Activated CD4-positive, alpha-beta memory T cell treated with anti-CD3 and anti-CD28 coated beads, Interleukin-2, amount 10 ng/mL, durations not matched to agents 7 days and 5 days (primary cell): ENCODE measurements around the gene RCC2. TPM values are rescaled to one million over a fixed set of nuclear protein-coding genes. Genes with fewer than 3 reads are reported as not detected.
"Not testable (repeated sequence)": the region's sequence is repeated elsewhere in the genome, so short reads cannot be mapped to it uniquely, and the experiment has no call there.

ENCODE experiments used
- CTCF ChIA-PET: fragments of 350-600 bp; sonication (Branson Sonifier 250); formaldehyde crosslinking; loops from one replicate; lab custom pipeline; 2021; ENCODE audit warnings: antibody characterized with exemption, inconsistent platforms; lab: Charles Lee
- POLR2A ChIA-PET: fragments of 350-600 bp; sonication (Branson Sonifier 250); formaldehyde crosslinking; loops from one replicate; lab custom pipeline; 2021; ENCODE audit warnings: antibody characterized with exemption; lab: Charles Lee
- DNase-seq: peaks from one replicate; pipeline ENCODE4 v3.0.0-alpha.2; 2020
- H3K27ac Mint-ChIP-seq: one replicate; pipeline ENCODE4 v1.8.0; 2021; ENCODE audit warnings: mild to moderate bottlenecking, mixed read lengths
- H3K27me3 Mint-ChIP-seq: one replicate; pipeline ENCODE4 v1.8.0; 2021; ENCODE audit warnings: mixed read lengths
- H3K36me3 Mint-ChIP-seq: one replicate; pipeline ENCODE4 v1.8.0; 2021; ENCODE audit warnings: low read depth, mixed read lengths
- H3K4me1 Mint-ChIP-seq: one replicate; pipeline ENCODE4 v1.8.0; 2021; ENCODE audit warnings: mixed read lengths
- H3K4me3 Mint-ChIP-seq: one replicate; pipeline ENCODE4 v1.8.0; 2021; ENCODE audit warnings: mild to moderate bottlenecking, mixed read lengths
- H3K9me3 Mint-ChIP-seq: one replicate; pipeline ENCODE4 v1.8.0; 2021; ENCODE audit warnings: mixed read lengths
- total RNA-seq, 2 experiments: library from RNA; stranded (reverse); gene quantifications; one replicate each; pipeline ENCODE4 v1.2.3, GENCODE V29; 2021

Gene RCC2
- total RNA-seq, 2 experiments from 2014 or later, result 111 to 114 TPM

DNA sequence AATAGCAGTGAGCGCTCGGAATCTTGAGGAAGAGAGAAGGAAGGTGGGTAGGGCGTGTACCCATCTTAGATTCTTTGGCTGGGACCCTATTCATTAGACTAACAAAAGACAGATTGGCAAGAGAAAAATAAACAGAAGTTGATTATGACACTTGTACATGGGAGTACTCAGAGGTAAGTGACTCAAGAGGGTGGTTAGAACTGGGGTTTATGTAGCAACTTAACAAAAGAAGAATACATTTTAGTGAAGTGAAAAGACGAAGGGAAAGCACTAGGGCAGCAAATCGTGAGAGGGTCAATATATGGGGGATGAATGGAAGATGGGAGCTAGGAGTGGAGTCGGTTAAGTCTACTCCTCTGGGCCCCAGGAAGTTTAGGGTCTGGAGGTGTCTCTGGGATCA is 25.8 kb upstream of the RCC2 start:
- Mint-ChIP-seq H3K27ac (no peak overlapping the region), H3K9me3 (no peaks in the 10 kb centered on the region), H3K4me1 (no peaks in the 10 kb centered on the region), H3K4me3 (no peak overlapping the region), H3K27me3 (peaks cover 4% of the 10 kb centered on the region), H3K36me3 (no peaks in the 10 kb centered on the region)
- ChIA-PET CTCF (interaction anchor here (0.7 kb wide), 3 partner anchors 9 to 1964 kb away, joined by 3 to 4 read pairs (median 4); no protein-coding TSS in a partner anchor), POLR2A (no interaction called here)
- no peak for DNase-seq

DNA sequence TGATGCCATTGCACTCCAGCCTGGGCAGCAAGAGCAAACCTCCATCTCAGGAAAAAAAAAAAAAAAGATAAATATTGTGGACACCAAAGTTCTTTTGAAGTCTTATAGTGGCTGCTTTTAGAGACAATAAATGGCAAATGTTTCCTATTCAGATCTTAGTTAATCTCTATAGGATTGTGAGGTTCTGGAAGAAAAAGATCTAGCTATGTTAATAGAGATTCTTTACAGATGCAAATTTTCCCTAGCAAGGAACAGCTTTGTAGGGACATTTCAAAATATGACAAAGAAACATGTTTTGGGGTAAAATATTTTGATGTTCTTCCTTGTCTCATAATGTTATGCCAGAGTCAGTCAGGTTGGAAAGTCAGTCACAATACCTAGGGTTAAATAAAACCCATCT is 24.5 kb upstream of the RCC2 start:
- no peaks in the 10 kb centered on the region for H3K9me3 Mint-ChIP-seq
- no peak overlapping the region for H3K4me3 Mint-ChIP-seq
- CTCF ChIA-PET, result no interaction called here
- no peak for DNase-seq
- H3K4me1 Mint-ChIP-seq, result no peaks in the 10 kb centered on the region
- H3K36me3 Mint-ChIP-seq, result no peaks in the 10 kb centered on the region
- peaks cover 4% of the 10 kb centered on the region for H3K27me3 Mint-ChIP-seq
- POLR2A ChIA-PET, result no interaction called here
- H3K27ac Mint-ChIP-seq, result no peak overlapping the region

DNA sequence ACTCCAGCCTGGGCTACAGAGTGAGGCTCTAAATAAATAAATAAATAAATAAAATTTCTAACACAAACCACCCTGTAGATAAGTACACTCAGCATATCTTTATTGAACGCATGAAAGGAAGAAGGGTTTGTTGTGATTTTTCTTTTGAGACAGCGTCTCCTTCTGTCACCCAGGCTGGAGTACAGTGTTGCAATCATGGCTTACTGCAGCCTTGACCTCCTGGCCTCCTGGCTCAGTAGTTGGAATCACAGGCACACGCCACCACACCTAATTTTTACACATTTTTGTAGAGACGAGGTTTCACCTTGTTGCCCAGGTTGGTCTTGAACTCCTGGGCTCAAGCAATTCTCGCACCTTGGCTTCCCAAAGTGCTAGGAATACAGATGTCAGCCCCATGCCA is 23.2 kb upstream of the RCC2 start:
- Mint-ChIP-seq H3K4me1 (no peaks in the 10 kb centered on the region), H3K27ac (no peak overlapping the region), H3K9me3 (no peaks in the 10 kb centered on the region), H3K4me3 (no peak overlapping the region), H3K36me3 (no peaks in the 10 kb centered on the region), H3K27me3 (peaks cover 4% of the 10 kb centered on the region)
- POLR2A ChIA-PET, result no interaction called here
- no peak for DNase-seq
- CTCF ChIA-PET, result no interaction called here

DNA sequence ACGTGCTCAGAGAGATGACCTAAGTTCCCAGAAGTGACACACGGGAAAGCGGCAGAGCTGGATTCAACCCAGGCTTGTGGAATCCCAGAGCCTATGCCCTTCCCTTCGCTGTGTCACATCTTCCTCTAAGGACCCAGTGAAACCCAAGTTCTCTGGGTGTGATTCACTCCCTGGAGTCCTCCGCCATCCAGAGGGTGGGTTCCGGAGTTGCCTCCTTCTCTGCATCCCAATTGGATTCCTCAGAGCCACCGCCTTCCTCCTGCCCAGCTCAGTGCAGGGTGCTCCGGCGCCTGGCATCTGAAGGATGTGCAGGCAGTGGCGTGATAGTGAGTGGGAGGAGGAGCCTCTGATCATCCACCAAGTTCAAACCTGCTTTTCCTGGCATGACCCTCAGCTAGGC is 20.7 kb upstream of the RCC2 start:
- Mint-ChIP-seq H3K27ac (no peak overlapping the region), H3K36me3 (no peaks in the 10 kb centered on the region), H3K4me3 (no peak overlapping the region), H3K4me1 (no peaks in the 10 kb centered on the region), H3K27me3 (peaks cover 3% of the 10 kb centered on the region), H3K9me3 (no peaks in the 10 kb centered on the region)
- ChIA-PET POLR2A (no interaction called here), CTCF (no interaction called here)
- no peak for DNase-seq

DNA sequence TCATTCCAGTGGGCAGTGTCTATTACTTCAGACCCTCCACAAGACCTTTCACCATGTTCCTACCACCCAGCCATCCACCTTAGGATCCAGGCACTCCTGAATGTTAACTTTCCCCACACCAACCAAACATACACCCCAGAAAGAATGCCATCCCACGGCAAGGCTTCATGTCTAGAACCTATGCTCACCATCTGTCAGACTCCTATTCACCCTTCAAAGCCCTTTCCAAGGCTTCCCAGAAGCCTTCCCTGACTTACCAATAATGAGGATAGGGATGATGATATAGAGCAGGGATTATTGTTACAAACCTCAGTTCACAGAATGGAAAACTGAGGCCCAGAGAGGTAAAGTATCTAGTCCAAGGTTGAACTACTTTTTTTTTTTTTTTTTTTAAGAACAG is 19.3 kb upstream of the RCC2 start:
- no peaks in the 10 kb centered on the region for H3K36me3 Mint-ChIP-seq
- H3K4me3 Mint-ChIP-seq, result no peak overlapping the region
- no peaks in the 10 kb centered on the region for H3K9me3 Mint-ChIP-seq
- DNase-seq, result no peak
- no peak overlapping the region for H3K27ac Mint-ChIP-seq
- ChIA-PET CTCF (no interaction called here), POLR2A (no interaction called here)
- no peaks in the 10 kb centered on the region for H3K4me1 Mint-ChIP-seq
- no peaks in the 10 kb centered on the region for H3K27me3 Mint-ChIP-seq

DNA sequence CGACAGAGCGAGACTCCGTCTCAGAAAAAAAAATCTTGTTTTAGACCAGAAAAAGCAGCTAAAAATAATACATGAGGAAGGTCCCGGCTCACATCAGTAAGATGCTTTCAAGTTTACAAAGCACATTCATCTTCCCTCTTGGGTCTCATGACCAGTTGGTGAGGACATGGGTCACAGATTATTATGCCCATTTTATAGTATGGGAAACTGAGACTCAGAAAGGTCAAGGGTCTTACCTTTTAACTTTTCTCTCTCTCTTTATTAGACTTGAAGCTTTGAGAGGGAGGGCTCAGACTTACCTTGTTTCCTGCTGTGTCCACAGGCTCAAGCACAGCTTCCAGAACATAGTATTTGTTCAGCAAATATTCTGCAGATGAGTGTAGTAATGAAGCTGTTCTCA is 13.2 kb upstream of the RCC2 start:
- ChIA-PET POLR2A (interaction anchor here (0.9 to 1.4 kb wide), 2 partner anchors 14 to 15 kb away, joined by 3 read pairs; no protein-coding TSS in a partner anchor), CTCF (interaction anchor here (2.0 kb wide), 1 partner anchor 12 kb away, joined by 4 read pairs; no protein-coding TSS in a partner anchor)
- Mint-ChIP-seq H3K27ac (no peak overlapping the region), H3K27me3 (no peaks in the 10 kb centered on the region), H3K9me3 (no peaks in the 10 kb centered on the region), H3K4me3 (no peak overlapping the region), H3K4me1 (no peaks in the 10 kb centered on the region), H3K36me3 (no peaks in the 10 kb centered on the region)
- no peak for DNase-seq

DNA sequence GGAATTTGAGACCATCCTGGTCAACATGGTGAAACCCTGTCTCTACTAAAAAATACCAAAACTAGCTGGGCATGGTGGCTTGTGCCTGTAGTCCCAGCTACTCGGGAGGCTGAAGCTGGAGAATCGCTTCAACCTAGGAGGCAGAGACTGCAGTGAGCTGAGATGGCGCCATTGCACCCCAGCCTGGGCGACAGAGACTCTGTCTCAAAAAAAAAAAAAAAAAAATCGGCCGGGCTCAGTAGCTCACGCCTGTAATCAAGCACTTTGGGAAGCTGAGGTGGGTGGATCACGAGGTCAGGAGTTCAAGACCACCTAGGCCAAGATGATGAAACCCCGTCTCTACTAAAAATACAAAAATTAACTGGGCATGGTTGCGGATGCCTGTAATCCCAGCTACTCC is 12.7 kb upstream of the RCC2 start:
- not testable (repeated sequence) for H3K27me3 Mint-ChIP-seq, H3K9me3 Mint-ChIP-seq, H3K36me3 Mint-ChIP-seq, H3K4me3 Mint-ChIP-seq, DNase-seq, H3K27ac Mint-ChIP-seq, H3K4me1 Mint-ChIP-seq
- ChIA-PET CTCF (interaction anchor here (1.0 to 2.0 kb wide), 2 partner anchors 11 to 45 kb away, joined by 3 to 4 read pairs; no protein-coding TSS in a partner anchor), POLR2A (interaction anchor here (0.9 to 1.4 kb wide), 2 partner anchors 13 to 14 kb away, joined by 3 read pairs; no protein-coding TSS in a partner anchor)

DNA sequence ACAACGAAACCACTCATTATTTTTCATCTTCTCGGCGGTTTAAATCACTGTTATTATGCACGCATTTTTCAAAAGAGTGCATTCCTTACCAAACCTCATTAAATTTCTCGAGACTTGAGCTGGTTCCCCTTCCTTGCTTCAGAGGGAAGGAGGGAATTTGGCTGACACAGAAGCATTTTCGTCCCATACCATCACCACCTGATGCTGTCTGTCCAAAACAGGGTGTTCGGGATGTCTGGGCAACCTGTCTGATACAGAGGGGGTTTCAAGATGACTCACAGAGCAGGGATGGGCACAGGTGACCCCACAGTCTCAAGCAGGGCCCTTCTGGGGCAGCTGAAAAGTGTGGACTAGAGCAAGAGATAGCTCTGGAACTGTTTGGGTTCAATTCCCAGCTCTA is 12.3 kb upstream of the RCC2 start:
- Mint-ChIP-seq H3K4me3 (no peak overlapping the region), H3K36me3 (no peaks in the 10 kb centered on the region), H3K27ac (no peak overlapping the region), H3K27me3 (no peaks in the 10 kb centered on the region), H3K9me3 (no peaks in the 10 kb centered on the region), H3K4me1 (no peaks in the 10 kb centered on the region)
- CTCF ChIA-PET, result interaction anchor here (1.0 kb wide), 1 partner anchor 45 kb away, joined by 3 read pairs; no protein-coding TSS in a partner anchor
- no peak for DNase-seq
- POLR2A ChIA-PET, result interaction anchor here (1.4 kb wide), 1 partner anchor 14 kb away, joined by 3 read pairs; no protein-coding TSS in a partner anchor

DNA sequence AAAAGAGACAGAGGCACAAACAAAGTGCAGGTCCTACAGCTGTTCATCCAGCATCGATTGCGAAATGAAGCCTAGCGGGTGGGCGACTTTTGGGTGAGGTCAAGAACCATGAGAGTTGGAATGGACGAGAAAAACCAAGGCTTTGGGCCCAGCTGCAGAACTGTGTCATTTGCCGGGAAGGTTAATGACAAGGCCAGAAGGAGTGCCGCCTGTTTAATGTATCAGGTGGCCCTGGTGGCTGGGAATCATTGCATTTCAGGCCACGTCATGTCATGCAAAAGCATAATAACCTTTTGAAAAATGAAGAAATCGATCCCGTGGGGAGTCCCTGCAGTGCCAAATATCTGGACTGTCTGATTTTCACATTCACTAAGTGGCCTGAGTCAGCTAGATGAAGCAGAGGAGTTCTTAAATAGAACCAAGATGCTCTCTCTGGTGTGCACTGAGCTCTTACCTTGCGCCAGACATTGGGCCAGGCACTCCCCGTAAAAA is 8.1 kb upstream of the RCC2 start:
- Mint-ChIP-seq H3K9me3 (no peaks in the 10 kb centered on the region), H3K4me3 (no peak overlapping the region), H3K27ac (no peak overlapping the region), H3K27me3 (no peaks in the 10 kb centered on the region), H3K4me1 (peaks cover 9% of the 10 kb centered on the region), H3K36me3 (no peaks in the 10 kb centered on the region)
- CTCF ChIA-PET, result no interaction called here
- no peak for DNase-seq
- POLR2A ChIA-PET, result no interaction called here

DNA sequence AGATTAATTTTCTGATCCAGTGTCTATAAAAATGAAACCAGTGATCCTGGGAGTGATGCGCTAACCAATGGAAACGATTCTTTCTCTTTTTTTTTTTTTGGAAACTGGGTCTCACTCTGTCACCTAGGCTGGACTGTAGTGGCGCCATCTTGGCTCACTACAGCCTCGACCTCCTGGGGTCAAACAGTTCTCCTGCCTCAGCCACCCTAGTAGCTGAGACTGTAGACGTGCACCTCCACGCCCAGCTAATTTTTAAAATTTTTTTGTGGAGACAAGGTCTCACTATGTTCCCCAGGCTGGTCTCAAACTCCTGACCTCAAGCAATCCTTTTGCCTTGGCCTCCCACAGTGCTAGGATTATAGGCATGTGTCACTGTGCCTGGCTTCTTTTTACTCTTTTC is 3.4 kb upstream of the RCC2 start:
- CTCF ChIA-PET, result no interaction called here

DNA sequence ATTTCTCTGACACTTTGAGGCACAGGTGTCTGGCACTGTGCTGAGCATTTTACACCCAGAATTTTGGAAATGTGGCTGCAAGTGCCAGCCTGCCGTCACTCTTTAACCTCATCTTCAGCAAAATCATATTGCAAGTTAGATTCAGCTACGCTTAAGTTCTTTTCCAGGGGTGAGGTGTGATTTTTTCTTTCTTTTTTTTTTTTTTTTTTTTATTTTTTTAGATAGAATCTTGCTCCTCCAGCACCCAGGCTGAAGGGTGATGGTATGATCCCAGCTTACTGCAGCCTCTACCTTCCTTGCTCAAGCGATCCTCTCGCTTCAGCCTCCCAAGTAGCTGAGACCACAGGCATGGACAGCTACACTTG is 2.5 kb upstream of the RCC2 start:
- peak overlapping the region; percentile 96 for H3K4me3 Mint-ChIP-seq
- no peak for DNase-seq
- ChIA-PET CTCF (interaction anchor here (0.7 to 1.0 kb wide), 2 partner anchors 9 to 139 kb away, joined by 3 read pairs; no protein-coding TSS in a partner anchor), POLR2A (no interaction called here)
- peaks cover 33% of the 10 kb centered on the region for H3K4me1 Mint-ChIP-seq
- peaks cover 16% of the 10 kb centered on the region for H3K36me3 Mint-ChIP-seq
- H3K27me3 Mint-ChIP-seq, result no peaks in the 10 kb centered on the region
- H3K27ac Mint-ChIP-seq, result peak overlapping the region; percentile 77
- H3K9me3 Mint-ChIP-seq, result no peaks in the 10 kb centered on the region

More for the DNA sequence above, 3.4 kb upstream of the RCC2 start:
- H3K27ac Mint-ChIP-seq, result no peak overlapping the region
- DNase-seq, result no peak
- POLR2A ChIA-PET, result no interaction called here
- no peaks in the 10 kb centered on the region for H3K27me3 Mint-ChIP-seq
- peaks cover 31% of the 10 kb centered on the region for H3K4me1 Mint-ChIP-seq
- no peak overlapping the region for H3K4me3 Mint-ChIP-seq
- H3K9me3 Mint-ChIP-seq, result no peaks in the 10 kb centered on the region
- H3K36me3 Mint-ChIP-seq, result peaks cover 13% of the 10 kb centered on the region

DNA sequence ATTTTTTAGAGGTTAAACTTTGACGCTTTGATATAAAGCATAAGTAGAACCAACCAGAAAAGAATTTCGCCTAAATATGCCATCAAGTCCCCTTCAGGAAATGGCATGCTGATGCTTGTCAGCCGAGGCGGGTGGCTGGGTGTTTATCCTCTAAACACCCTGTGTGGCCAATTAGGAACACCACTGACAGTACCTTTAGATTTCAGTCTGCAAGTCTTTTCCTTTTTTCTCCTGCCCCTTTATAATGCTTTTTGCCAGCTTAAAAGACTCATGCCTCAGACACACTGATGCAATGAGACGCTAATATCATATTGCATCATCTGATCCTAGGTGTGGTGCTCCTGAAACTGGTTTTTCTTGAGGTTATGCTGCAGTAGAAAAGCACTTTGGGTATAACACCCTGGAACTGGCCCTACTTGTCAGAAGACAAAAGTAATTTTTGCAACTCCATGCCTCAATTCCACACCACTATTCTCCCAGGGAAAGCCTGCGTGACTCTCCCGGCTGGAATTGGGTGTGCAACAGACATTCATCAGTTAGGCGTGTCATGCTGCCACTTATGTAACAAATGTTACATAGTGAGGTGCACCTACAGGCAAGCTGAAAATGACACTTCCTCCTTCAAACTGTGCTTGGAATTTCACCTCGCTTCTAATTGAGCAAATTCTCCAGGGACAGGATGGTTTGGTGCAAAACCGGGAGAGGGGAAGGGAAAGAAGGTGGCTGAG is 2.0 kb upstream of the RCC2 start:
- H3K9me3 Mint-ChIP-seq, result no peaks in the 10 kb centered on the region
- H3K36me3 Mint-ChIP-seq, result peaks cover 21% of the 10 kb centered on the region
- peaks cover 38% of the 10 kb centered on the region for H3K4me1 Mint-ChIP-seq
- ChIA-PET CTCF (interaction anchor here (1.0 to 1.5 kb wide), 2 partner anchors 8 to 11 kb away, joined by 3 to 4 read pairs; no protein-coding TSS in a partner anchor), POLR2A (no interaction called here)
- peak overlapping the region; percentile 96 for H3K4me3 Mint-ChIP-seq
- peak; percentile 25 for DNase-seq
- no peaks in the 10 kb centered on the region for H3K27me3 Mint-ChIP-seq
- peak overlapping the region; percentile 77 for H3K27ac Mint-ChIP-seq

DNA sequence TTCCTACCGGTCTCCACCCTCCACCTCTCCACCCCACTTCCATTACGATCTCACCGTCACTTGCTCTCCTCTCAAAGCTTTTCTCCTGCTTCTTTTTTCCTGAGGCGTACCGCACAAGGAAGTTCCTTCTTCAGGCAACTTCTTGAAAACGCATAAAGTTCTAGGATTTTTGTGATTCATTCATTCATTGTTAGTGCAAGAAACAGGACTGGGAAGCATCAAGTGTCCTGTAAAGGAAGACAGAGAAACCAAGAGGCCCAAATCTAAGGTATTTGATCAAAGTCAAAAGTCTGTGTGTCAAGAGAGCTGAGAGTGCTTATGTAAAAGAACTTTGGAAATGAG is 1.3 kb upstream of the RCC2 start:
- DNase-seq, result no peak
- peaks cover 45% of the 10 kb centered on the region for H3K4me1 Mint-ChIP-seq
- H3K27me3 Mint-ChIP-seq, result no peaks in the 10 kb centered on the region
- POLR2A ChIA-PET, result no interaction called here
- H3K9me3 Mint-ChIP-seq, result no peaks in the 10 kb centered on the region
- H3K4me3 Mint-ChIP-seq, result peak overlapping the region; percentile 96
- peak overlapping the region; percentile 77 for H3K27ac Mint-ChIP-seq
- H3K36me3 Mint-ChIP-seq, result peaks cover 27% of the 10 kb centered on the region
- CTCF ChIA-PET, result interaction anchor here (1.5 kb wide), 1 partner anchor 12 kb away, joined by 4 read pairs; no protein-coding TSS in a partner anchor
